Activated CD4-positive, alpha-beta T cell treated with anti-CD3 and anti-CD28 coated beads, Interleukin-2, amount 10 ng/mL, durations not matched to agents 7 days and 5 days (primary cell): ENCODE data around the gene UCP2. TPM values are rescaled to one million over a fixed set of nuclear protein-coding genes. Genes with fewer than 3 reads are reported as not detected.

Experiments used
- CTCF ChIA-PET: fragments of 350-600 bp; sonication (Branson Sonifier 250); formaldehyde crosslinking; loops from one replicate; lab custom pipeline; 2021; ENCODE audit warnings: antibody characterized with exemption; lab: Charles Lee
- POLR2A ChIA-PET: fragments of 350-600 bp; sonication (Branson Sonifier 250); formaldehyde crosslinking; loops from one replicate; lab custom pipeline; 2021; ENCODE audit warnings: antibody characterized with exemption; lab: Charles Lee
- DNase-seq: peaks from one replicate; pipeline ENCODE4 v3.0.0-alpha.2; 2020
- H3K27ac Mint-ChIP-seq: one replicate; pipeline ENCODE4 v1.8.0; 2021; ENCODE audit warnings: mild to moderate bottlenecking, moderate library complexity, mixed read lengths
- H3K27me3 Mint-ChIP-seq: one replicate; pipeline ENCODE4 v1.8.0; 2021; ENCODE audit warnings: mixed read lengths
- H3K36me3 Mint-ChIP-seq: one replicate; pipeline ENCODE4 v1.8.0; 2021; ENCODE audit warnings: low read depth, mixed read lengths
- H3K4me1 Mint-ChIP-seq: one replicate; pipeline ENCODE4 v1.8.0; 2021; ENCODE audit warnings: mixed read lengths
- H3K4me3 Mint-ChIP-seq: one replicate; pipeline ENCODE4 v1.8.0; 2021; ENCODE audit warnings: mild to moderate bottlenecking, moderate library complexity, mixed read lengths
- H3K9me3 Mint-ChIP-seq: one replicate; pipeline ENCODE4 v1.8.0; 2021; ENCODE audit warnings: mixed read lengths
- total RNA-seq, 2 experiments: library from RNA; stranded (reverse); gene quantifications; one replicate each; pipeline ENCODE4 v1.2.3, GENCODE V29; 2021

Gene UCP2
- 100 to 1,000 TPM; 326 to 344 TPM for total RNA-seq

- H3K4me3 Mint-ChIP-seq = peak within 1 kb of the TSS; percentile 83
- peaks cover 48% of the 10 kb centered on the region for H3K4me1 Mint-ChIP-seq
- CTCF ChIA-PET = interaction anchor here (0.9 to 1.3 kb wide), 6 partner anchors 10 to 167 kb away, joined by 3 to 4 read pairs (median 3); no protein-coding TSS in a partner anchor
- H3K27me3 Mint-ChIP-seq = no peaks in the 10 kb centered on the region
- POLR2A ChIA-PET = interaction anchor here (0.7 to 1.4 kb wide), 3 partner anchors 11 to 510 kb away, joined by 3 read pairs; no protein-coding TSS in a partner anchor
- peak; percentile 88 for DNase-seq
- H3K9me3 Mint-ChIP-seq = no peaks in the 10 kb centered on the region
- H3K36me3 Mint-ChIP-seq = peaks cover 48% of the 10 kb centered on the region
- H3K27ac Mint-ChIP-seq = peak within 1 kb of the TSS; percentile 94
These were observed at the start of gene UCP2 for GRCh38 chr11:73982595-73982989. UCP2 (minus strand) TSS chr11:73982843; CDS start chr11:73978378, 4,465 bp downstream.

- peaks cover 29% of the 10 kb centered on the region for H3K4me1 Mint-ChIP-seq
- CTCF ChIA-PET = interaction anchor here (0.8 kb wide), 1 partner anchor 10 kb away, joined by 3 read pairs; no protein-coding TSS in a partner anchor
- H3K36me3 Mint-ChIP-seq = peaks cover 34% of the 10 kb centered on the region
- DNase-seq = no peak
- no peaks in the 10 kb centered on the region for H3K9me3 Mint-ChIP-seq
- POLR2A ChIA-PET = no interaction called here
- no peak overlapping the region for H3K4me3 Mint-ChIP-seq
- peak overlapping the region; percentile 84 for H3K27ac Mint-ChIP-seq
- H3K27me3 Mint-ChIP-seq = no peaks in the 10 kb centered on the region
These were observed 48.4 kb upstream of the UCP2 start for GRCh38 chr11:74030723-74031676.

- Mint-ChIP-seq H3K9me3 (no peaks in the 10 kb centered on the region), H3K36me3 (peaks cover 32% of the 10 kb centered on the region), H3K4me1 (peaks cover 32% of the 10 kb centered on the region), H3K4me3 (no peak overlapping the region), H3K27ac (no peak overlapping the region), H3K27me3 (no peaks in the 10 kb centered on the region)
- no peak for DNase-seq
- CTCF ChIA-PET = interaction anchor here (0.8 to 1.1 kb wide), 2 partner anchors 56 to 70 kb away, joined by 3 to 4 read pairs; no protein-coding TSS in a partner anchor
- POLR2A ChIA-PET = no interaction called here
These were observed 43.0 kb upstream of the UCP2 start for GRCh38 chr11:74025467-74026166.

GRCh38 chr11:74024261-74025029 is 41.8 kb upstream of the UCP2 start:
- POLR2A ChIA-PET = no interaction called here
- no peak overlapping the region for H3K4me3 Mint-ChIP-seq
- DNase-seq = no peak
- peaks cover 32% of the 10 kb centered on the region for H3K36me3 Mint-ChIP-seq
- CTCF ChIA-PET = interaction anchor here (1.1 kb wide), 1 partner anchor 10 kb away, joined by 3 read pairs; no protein-coding TSS in a partner anchor
- H3K4me1 Mint-ChIP-seq = peaks cover 25% of the 10 kb centered on the region
- no peak overlapping the region for H3K27ac Mint-ChIP-seq
- no peaks in the 10 kb centered on the region for H3K27me3 Mint-ChIP-seq
- no peaks in the 10 kb centered on the region for H3K9me3 Mint-ChIP-seq

GRCh38 chr11:74023276-74023675 is 40.6 kb upstream of the UCP2 start:
- ChIA-PET CTCF (interaction anchor here (1.1 kb wide), 1 partner anchor 9 kb away, joined by 3 read pairs; no protein-coding TSS in a partner anchor), POLR2A (interaction anchor here (0.6 kb wide), 1 partner anchor 48 kb away, joined by 4 read pairs; no protein-coding TSS in a partner anchor)
- no peaks in the 10 kb centered on the region for H3K27me3 Mint-ChIP-seq
- peaks cover 30% of the 10 kb centered on the region for H3K36me3 Mint-ChIP-seq
- H3K27ac Mint-ChIP-seq = no peak overlapping the region
- H3K9me3 Mint-ChIP-seq = no peaks in the 10 kb centered on the region
- no peak for DNase-seq
- H3K4me1 Mint-ChIP-seq = peaks cover 23% of the 10 kb centered on the region
- no peak overlapping the region for H3K4me3 Mint-ChIP-seq

GRCh38 chr11:74022546-74022945 is 39.9 kb upstream of the UCP2 start:
- Mint-ChIP-seq H3K27ac (no peak overlapping the region), H3K27me3 (no peaks in the 10 kb centered on the region), H3K4me1 (peaks cover 23% of the 10 kb centered on the region), H3K4me3 (no peak overlapping the region), H3K9me3 (no peaks in the 10 kb centered on the region), H3K36me3 (peaks cover 30% of the 10 kb centered on the region)
- ChIA-PET POLR2A (no interaction called here), CTCF (interaction anchor here (0.8 to 1.2 kb wide), 2 partner anchors 41 to 59 kb away, joined by 4 read pairs; no protein-coding TSS in a partner anchor)
- DNase-seq = no peak

GRCh38 chr11:74021998-74022397 is 39.4 kb upstream of the UCP2 start:
- peaks cover 23% of the 10 kb centered on the region for H3K4me1 Mint-ChIP-seq
- H3K27ac Mint-ChIP-seq = no peak overlapping the region
- POLR2A ChIA-PET = no interaction called here
- H3K9me3 Mint-ChIP-seq = no peaks in the 10 kb centered on the region
- DNase-seq = no peak
- H3K27me3 Mint-ChIP-seq = no peaks in the 10 kb centered on the region
- H3K36me3 Mint-ChIP-seq = peaks cover 35% of the 10 kb centered on the region
- no peak overlapping the region for H3K4me3 Mint-ChIP-seq
- CTCF ChIA-PET = interaction anchor here (0.8 to 1.2 kb wide), 2 partner anchors 41 to 58 kb away, joined by 4 read pairs; no protein-coding TSS in a partner anchor

- CTCF ChIA-PET = interaction anchor here (0.6 to 1.6 kb wide), 6 partner anchors 10 to 57 kb away, joined by 3 to 5 read pairs (median 3); no protein-coding TSS in a partner anchor
- no peaks in the 10 kb centered on the region for H3K27me3 Mint-ChIP-seq
- peaks cover 25% of the 10 kb centered on the region for H3K4me1 Mint-ChIP-seq
These were observed 37.9 kb upstream of the UCP2 start for GRCh38 chr11:74020539-74020938.

GRCh38 chr11:74019860-74020259 is 37.2 kb upstream of the UCP2 start:
- ChIA-PET CTCF (interaction anchor here (1.3 to 1.6 kb wide), 3 partner anchors 11 to 16 kb away, joined by 3 to 4 read pairs (median 3); partner anchors contain the start of gene UCP3), POLR2A (no interaction called here)
- Mint-ChIP-seq H3K36me3 (peaks cover 39% of the 10 kb centered on the region), H3K27ac (peak overlapping the region; percentile 68), H3K27me3 (no peaks in the 10 kb centered on the region), H3K9me3 (no peaks in the 10 kb centered on the region), H3K4me1 (peaks cover 29% of the 10 kb centered on the region), H3K4me3 (no peak overlapping the region)
- no peak for DNase-seq

More at GRCh38 chr11:74020539-74020938, 37.9 kb upstream of the UCP2 start:
- no peak overlapping the region for H3K27ac Mint-ChIP-seq
- peaks cover 37% of the 10 kb centered on the region for H3K36me3 Mint-ChIP-seq
- H3K9me3 Mint-ChIP-seq = no peaks in the 10 kb centered on the region
- H3K4me3 Mint-ChIP-seq = no peak overlapping the region
- DNase-seq = no peak
- POLR2A ChIA-PET = no interaction called here

- Mint-ChIP-seq H3K27ac (peak overlapping the region; percentile 68), H3K27me3 (no peaks in the 10 kb centered on the region), H3K4me3 (no peak overlapping the region), H3K36me3 (peaks cover 42% of the 10 kb centered on the region), H3K9me3 (no peaks in the 10 kb centered on the region), H3K4me1 (peaks cover 33% of the 10 kb centered on the region)
- DNase-seq = no peak
- POLR2A ChIA-PET = interaction anchor here (0.6 to 0.9 kb wide), 2 partner anchors 8 to 47 kb away, joined by 3 to 4 read pairs; no protein-coding TSS in a partner anchor
- CTCF ChIA-PET = interaction anchor here (1.2 to 2.1 kb wide), 8 partner anchors 10 to 38 kb away, joined by 3 to 5 read pairs (median 3); partner anchors contain the start of genes UCP2 and UCP3
These were observed 36.6 kb upstream of the UCP2 start for GRCh38 chr11:74019104-74019738.

GRCh38 chr11:74018331-74019005 is 35.8 kb upstream of the UCP2 start:
- Mint-ChIP-seq H3K9me3 (no peaks in the 10 kb centered on the region), H3K27ac (no peak overlapping the region), H3K36me3 (peaks cover 37% of the 10 kb centered on the region), H3K4me3 (no peak overlapping the region), H3K27me3 (no peaks in the 10 kb centered on the region), H3K4me1 (peaks cover 32% of the 10 kb centered on the region)
- CTCF ChIA-PET = interaction anchor here (1.0 to 2.1 kb wide), 8 partner anchors 9 to 38 kb away, joined by 3 to 5 read pairs (median 3); partner anchors contain the start of genes UCP2 and UCP3
- POLR2A ChIA-PET = interaction anchor here (0.9 kb wide), 1 partner anchor 9 kb away, joined by 4 read pairs; no protein-coding TSS in a partner anchor
- DNase-seq = no peak
